Loucy (cell line): Measurements from ENCODE around the gene BEX2.

ENCODE experiments used
- H2AFZ ChIP-seq: fragments of 200-600 bp; sonication (generic); 2 replicates; pipeline ENCODE4 v1.6.0; 2016; ENCODE audit warnings: antibody characterized with exemption, mild to moderate bottlenecking, low read length, moderate library complexity
- H3F3A ChIP-seq: fragments of 200-600 bp; 2 replicates; pipeline ENCODE4 v1.6.0; 2016; ENCODE audit warnings: antibody characterized with exemption, low read depth, mild to moderate bottlenecking
- H3K27me3 ChIP-seq: fragments of 200-600 bp; sonication (generic); 2 replicates; pipeline ENCODE4 v1.6.1; 2014; ENCODE audit warnings: low read length, mild to moderate bottlenecking; ENCODE audit not compliant: insufficient read depth, poor library complexity, severe bottlenecking
- H3K36me3 ChIP-seq: fragments of 200-600 bp; sonication (generic); 2 replicates; pipeline ENCODE4 v1.6.1; 2016; ENCODE audit warnings: low read length; ENCODE audit not compliant: insufficient read depth
- H3K4me1 ChIP-seq: fragments of 200-600 bp; sonication (generic); 2 replicates; pipeline ENCODE4 v1.5.1; 2014; ENCODE audit warnings: low read length, mild to moderate bottlenecking; ENCODE audit not compliant: insufficient read depth, poor library complexity, severe bottlenecking
- H3K4me2 ChIP-seq: fragments of 200-600 bp; sonication (generic); 2 replicates; pipeline ENCODE4 v1.6.0; 2014; ENCODE audit warnings: antibody characterized with exemption, low read length, low read depth, mild to moderate bottlenecking; ENCODE audit not compliant: poor library complexity, severe bottlenecking
- H3K4me3 ChIP-seq: fragments of 200-600 bp; sonication (generic); 2 replicates; pipeline ENCODE4 v1.5.1; 2014; ENCODE audit warnings: low read length, mild to moderate bottlenecking, mixed read lengths; ENCODE audit not compliant: poor library complexity, severe bottlenecking
- H3K79me2 ChIP-seq: fragments of 200-600 bp; sonication (generic); 2 replicates; pipeline ENCODE4 v1.6.1; 2014; ENCODE audit warnings: low read length; ENCODE audit not compliant: insufficient read depth
- H3K9ac ChIP-seq: fragments of 200-600 bp; sonication (generic); 2 replicates; pipeline ENCODE4 v1.6.0; 2014; ENCODE audit warnings: mild to moderate bottlenecking, low read depth, low read length, moderate library complexity; ENCODE audit not compliant: poor library complexity, severe bottlenecking
- H3K9me2 ChIP-seq: fragments of 200-600 bp; sonication (generic); replicated peaks from 2 replicates; pipeline ENCODE4 v1.6.1; 2016; ENCODE audit warnings: low read depth, low read length, mixed read lengths
- H3K9me3 ChIP-seq: fragments of 200-600 bp; sonication (generic); 2 replicates; pipeline ENCODE4 v1.6.1; 2014; ENCODE audit warnings: mild to moderate bottlenecking, antibody characterized with exemption, low read length, low read depth; ENCODE audit not compliant: insufficient read depth
- H4K20me1 ChIP-seq: fragments of 200-600 bp; sonication (generic); 2 replicates; pipeline ENCODE4 v1.6.0; 2014; ENCODE audit warnings: antibody characterized with exemption, low read length, mild to moderate bottlenecking; ENCODE audit not compliant: insufficient read depth, poor library complexity, severe bottlenecking
- EZH2phosphoT487 ChIP-seq: fragments of 200-600 bp; IDR thresholded peaks from 2 replicates; pipeline ENCODE4 v1.6.1; 2018; ENCODE audit warnings: antibody characterized with exemption, mild to moderate bottlenecking, moderate library complexity, borderline replicate concordance
- TF ChIP-seq, protein P1 (sequence below): fragments of 200-600 bp; sonication (generic); conservative IDR thresholded peaks from 2 replicates; pipeline ENCODE4 v1.5.1; 2014; ENCODE audit warnings: mild to moderate bottlenecking, antibody characterized with exemption, low read length

The BEX2 gene

DNA sequence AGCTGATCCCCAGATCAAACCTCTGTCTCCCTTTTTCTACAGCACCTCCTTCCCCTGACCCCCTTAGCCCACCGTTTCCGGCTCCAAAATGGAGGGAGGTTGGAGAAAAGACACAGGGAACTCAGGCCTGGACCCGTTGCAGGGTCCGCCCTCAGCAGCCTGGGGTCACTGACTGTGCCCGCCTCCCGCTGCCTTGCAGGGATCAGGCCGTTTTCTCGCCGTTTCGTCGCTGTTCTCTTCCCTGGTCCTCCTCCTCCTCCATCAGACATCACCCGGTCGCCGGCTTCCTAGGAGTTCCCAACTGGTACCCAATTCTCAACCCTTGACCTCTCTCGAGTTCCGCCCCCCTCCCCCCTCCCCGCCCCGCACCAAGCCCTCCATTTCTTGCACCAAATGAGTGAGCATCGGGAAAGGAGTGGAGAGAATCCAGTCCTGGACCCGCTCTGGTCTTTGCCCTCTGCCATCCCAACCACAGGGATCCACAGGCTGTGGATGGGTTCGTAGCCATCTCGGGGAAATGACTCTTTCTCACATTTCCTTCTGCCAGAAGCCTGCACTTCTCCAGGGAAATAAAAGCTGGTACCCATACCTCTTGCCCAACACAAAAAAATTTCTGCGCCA, 34.7 kb downstream of the BEX2 start:
- Histone ChIP-seq H3F3A (no peaks in the 10 kb centered on the region), H3K4me1 (no peaks in the 10 kb centered on the region), H2AFZ (no peak overlapping the region), H3K4me3 (no peak overlapping the region), H3K36me3 (no peaks in the 10 kb centered on the region), H4K20me1 (no peaks in the 10 kb centered on the region), H3K4me2 (no peak overlapping the region), H3K9me3 (no peaks in the 10 kb centered on the region), H3K9ac (no peak overlapping the region), H3K9me2 (no peaks in the 10 kb centered on the region), H3K27me3 (no peaks in the 10 kb centered on the region), H3K79me2 (no peaks in the 10 kb centered on the region)
- TF ChIP-seq EZH2phosphoT487 = no peak
- TF ChIP-seq, protein P1, sequence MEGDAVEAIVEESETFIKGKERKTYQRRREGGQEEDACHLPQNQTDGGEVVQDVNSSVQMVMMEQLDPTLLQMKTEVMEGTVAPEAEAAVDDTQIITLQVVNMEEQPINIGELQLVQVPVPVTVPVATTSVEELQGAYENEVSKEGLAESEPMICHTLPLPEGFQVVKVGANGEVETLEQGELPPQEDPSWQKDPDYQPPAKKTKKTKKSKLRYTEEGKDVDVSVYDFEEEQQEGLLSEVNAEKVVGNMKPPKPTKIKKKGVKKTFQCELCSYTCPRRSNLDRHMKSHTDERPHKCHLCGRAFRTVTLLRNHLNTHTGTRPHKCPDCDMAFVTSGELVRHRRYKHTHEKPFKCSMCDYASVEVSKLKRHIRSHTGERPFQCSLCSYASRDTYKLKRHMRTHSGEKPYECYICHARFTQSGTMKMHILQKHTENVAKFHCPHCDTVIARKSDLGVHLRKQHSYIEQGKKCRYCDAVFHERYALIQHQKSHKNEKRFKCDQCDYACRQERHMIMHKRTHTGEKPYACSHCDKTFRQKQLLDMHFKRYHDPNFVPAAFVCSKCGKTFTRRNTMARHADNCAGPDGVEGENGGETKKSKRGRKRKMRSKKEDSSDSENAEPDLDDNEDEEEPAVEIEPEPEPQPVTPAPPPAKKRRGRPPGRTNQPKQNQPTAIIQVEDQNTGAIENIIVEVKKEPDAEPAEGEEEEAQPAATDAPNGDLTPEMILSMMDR = no peak

DNA sequence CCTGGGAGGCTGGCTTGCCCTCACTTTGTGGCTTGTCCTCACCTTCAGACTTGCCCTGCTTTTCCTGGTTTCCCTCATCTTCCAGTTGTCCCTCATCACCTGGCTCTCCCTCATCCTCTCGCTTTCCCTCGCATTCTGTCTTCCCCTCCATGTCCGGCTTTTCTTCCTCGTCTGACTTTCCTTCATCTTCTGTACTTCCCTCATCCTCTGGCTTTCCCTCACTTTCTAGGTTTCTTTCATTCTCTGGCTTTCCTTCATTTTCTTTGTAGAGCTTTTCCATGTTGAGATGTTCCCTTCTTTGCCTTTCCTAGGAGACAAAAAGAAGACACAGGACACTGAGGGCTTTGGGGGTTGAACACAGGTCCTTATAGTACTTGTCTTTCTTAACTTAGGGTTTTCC, 36.5 kb downstream of the BEX2 start:
- H3K4me1 ChIP-seq = no peaks in the 10 kb centered on the region
- no peaks in the 10 kb centered on the region for H3K9me3 ChIP-seq
- H3K27me3 ChIP-seq = no peaks in the 10 kb centered on the region
- no peaks in the 10 kb centered on the region for H4K20me1 ChIP-seq
- H3K9me2 ChIP-seq = no peaks in the 10 kb centered on the region
- no peak overlapping the region for H2AFZ ChIP-seq
- no peaks in the 10 kb centered on the region for H3F3A ChIP-seq
- no peaks in the 10 kb centered on the region for H3K79me2 ChIP-seq
- no peaks in the 10 kb centered on the region for H3K36me3 ChIP-seq
- H3K4me2 ChIP-seq = no peak overlapping the region
- H3K4me3 ChIP-seq = no peak overlapping the region
- TF ChIP-seq, protein P1 = no peak
- no peak for TF ChIP-seq EZH2phosphoT487
- H3K9ac ChIP-seq = no peak overlapping the region
